GM21526 (cell line): Measurements from ENCODE around the gene NDUFV3.
A peak's percentile ranks its signal among the peaks of the same experiment; 100 is the strongest.
"Not testable (repeated sequence)": the region's sequence is repeated elsewhere in the genome, so short reads cannot be mapped to it uniquely, and the experiment has no call there.

ENCODE experiments used
- ATAC-seq: cut with Tn5 transposase; IDR thresholded peaks from one replicate; pipeline ENCODE4 v1.9.1; 2021; ENCODE audit warnings: moderate library complexity; ENCODE audit not compliant: unreplicated experiment, low FRiP score

Gene NDUFV3

GRCh38 chr21:42892931-42893755, at the start of gene NDUFV3:
NDUFV3 (plus strand) TSS chr21:42893309; CDS start chr21:42893334, 25 bp downstream.
- peak; percentile 82 for ATAC-seq

- ATAC-seq = no peak
Observed at GRCh38 chr21:42844411-42845113, 48.5 kb upstream of the NDUFV3 start.

- no peak for ATAC-seq
Observed at GRCh38 chr21:42845296-42845965, 47.7 kb upstream of the NDUFV3 start.

DNA sequence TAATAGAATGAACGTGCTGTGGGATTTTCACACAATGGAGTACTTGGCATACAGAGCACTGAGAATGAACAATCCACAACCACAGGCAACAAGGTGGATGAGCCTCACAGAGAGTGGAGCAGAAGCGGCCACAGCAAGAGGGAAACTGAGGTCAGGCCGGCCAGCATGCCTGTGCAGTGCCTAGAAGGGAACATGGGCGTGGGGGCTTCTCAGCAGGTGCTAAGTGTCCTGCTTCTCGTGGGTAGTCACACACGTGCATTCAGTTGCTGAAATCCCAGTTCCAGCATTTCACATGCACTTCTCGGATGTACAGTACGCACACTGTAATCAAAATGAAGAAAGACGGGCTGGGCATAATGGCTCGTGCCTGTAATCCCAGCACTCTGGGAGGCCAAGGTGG, 46.9 kb upstream of the NDUFV3 start:
- no peak for ATAC-seq

GRCh38 chr21:42847051-42847707, 45.9 kb upstream of the NDUFV3 start:
- ATAC-seq = no peak

DNA sequence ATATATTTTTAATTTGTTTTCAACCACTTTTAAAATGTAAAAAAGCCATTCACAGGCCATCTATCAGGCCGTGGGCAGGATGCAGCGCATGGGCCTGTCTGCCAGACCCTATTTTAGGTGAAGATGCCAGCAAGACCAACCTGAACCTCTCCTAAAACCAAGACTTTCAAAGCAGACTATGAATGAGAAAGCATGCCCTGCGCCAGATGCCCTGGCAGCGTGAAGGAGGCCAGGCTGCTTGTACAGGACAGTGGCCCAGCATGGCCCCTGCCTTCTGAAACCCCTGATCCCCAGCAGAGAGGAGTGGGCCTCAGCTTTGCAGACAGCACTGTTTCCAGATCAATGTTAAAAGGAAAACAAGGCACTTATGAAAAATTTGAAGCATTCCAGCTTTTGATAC, 45.4 kb upstream of the NDUFV3 start:
- no peak for ATAC-seq

- ATAC-seq = not testable (repeated sequence)
Observed at GRCh38 chr21:42848144-42848931, 44.8 kb upstream of the NDUFV3 start.

GRCh38 chr21:42848932-42849758, 44.0 kb upstream of the NDUFV3 start:
- no peak for ATAC-seq

- no peak for ATAC-seq
Observed at GRCh38 chr21:42849759-42850412, 43.2 kb upstream of the NDUFV3 start.

DNA sequence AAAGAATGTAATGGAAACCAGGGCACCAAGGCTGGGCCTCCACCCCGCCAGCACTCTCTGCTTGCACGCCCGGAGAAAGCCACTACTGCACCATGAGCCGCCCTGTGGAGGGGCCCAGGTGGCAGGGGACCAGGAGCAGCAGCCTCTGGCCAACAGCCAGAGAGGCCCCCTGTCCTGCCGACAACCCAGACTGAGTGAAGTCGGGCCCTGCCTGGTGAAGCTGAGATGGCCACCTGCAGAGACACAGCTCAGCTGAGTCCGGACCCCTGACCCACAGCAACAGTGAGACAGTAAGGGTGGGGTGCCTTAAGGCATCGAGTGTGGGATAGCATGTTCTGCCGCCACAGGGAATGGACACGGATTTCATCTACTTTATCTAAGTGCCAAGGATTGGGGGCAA, 42.6 kb upstream of the NDUFV3 start:
- no peak for ATAC-seq

GRCh38 chr21:42850866-42851391, 42.2 kb upstream of the NDUFV3 start:
- ATAC-seq = no peak

GRCh38 chr21:42851812-42852665, 41.1 kb upstream of the NDUFV3 start:
- ATAC-seq = no peak

- no peak for ATAC-seq
Observed at GRCh38 chr21:42852925-42853570, 40.1 kb upstream of the NDUFV3 start.

DNA sequence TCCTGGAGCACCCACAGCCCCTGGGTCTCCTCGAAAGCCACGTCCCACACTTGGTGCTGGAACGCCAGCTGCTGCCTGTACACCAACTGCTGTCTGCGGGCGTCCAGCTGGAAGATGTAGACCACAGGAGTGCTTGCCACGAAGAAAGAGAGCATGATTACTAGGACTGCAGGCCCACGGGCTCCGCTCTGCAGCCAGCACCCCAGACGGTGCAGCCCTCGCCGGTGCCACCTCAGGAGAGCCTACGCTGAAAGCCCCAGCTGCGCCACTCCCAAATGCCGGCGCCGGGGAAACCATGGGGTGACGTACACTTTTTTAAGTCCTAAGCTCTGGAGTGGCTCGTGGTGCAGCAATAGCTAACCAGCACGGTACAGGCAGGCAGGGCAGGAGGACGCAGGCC, 39.5 kb upstream of the NDUFV3 start:
- ATAC-seq = no peak

GRCh38 chr21:42854246-42855010, 38.7 kb upstream of the NDUFV3 start:
- no peak for ATAC-seq

GRCh38 chr21:42855171-42855936, 37.8 kb upstream of the NDUFV3 start:
- ATAC-seq = no peak
